HepG2 (cell line): ENCODE results near the gene GUK1. TPM values are rescaled to one million over a fixed set of nuclear protein-coding genes. Genes with fewer than 3 reads are reported as not detected.
A peak's percentile ranks its signal among the peaks of the same experiment; 100 is the strongest.

Source experiments
- FOXA3 ChIP-seq: IDR thresholded peaks from 2 replicates; pipeline ENCODE4 v1.6.1; 2016; ENCODE audit warnings: missing genetic modification reagents, missing compliant biosample characterization
- GATAD2A ChIP-seq: IDR thresholded peaks from 2 replicates; pipeline ENCODE4 v1.6.1; 2016
- LCORL ChIP-seq, 2 experiments: fragments of 450-650 bp in 1 of 2; sonication (generic) in 1 of 2; formaldehyde crosslinking in 1 of 2; IDR thresholded peaks; 2 replicates each; pipeline versions ENCODE4 v1.5.0 to v1.6.1; 2017 to 2020; ENCODE audit warnings: antibody characterized with exemption in 1 of 2, missing genetic modification reagents in 1 of 2
- MIXL1 ChIP-seq: IDR thresholded peaks from 2 replicates; pipeline ENCODE4 v1.6.1; 2016
- NR2F6 ChIP-seq, 2 experiments: IDR thresholded peaks; 2 replicates each; pipeline ENCODE4 v1.6.1; 2016; ENCODE audit warnings: antibody characterized with exemption in 1 of 2, mild to moderate bottlenecking in 1 of 2
- PHF21A ChIP-seq: sonication (generic); formaldehyde crosslinking; IDR thresholded peaks from 2 replicates; pipeline ENCODE4 v1.5.0; 2020; ENCODE audit warnings: mild to moderate bottlenecking, missing genetic modification reagents
- SIN3A ChIP-seq: IDR thresholded peaks from 2 replicates; pipeline ENCODE4 v1.6.1; 2011; ENCODE audit warnings: low read depth, mild to moderate bottlenecking, control low read depth, low read length, borderline replicate concordance
- ZMYM3 ChIP-seq: sonication (generic); formaldehyde crosslinking; IDR thresholded peaks from 2 replicates; pipeline ENCODE4 v1.5.1; 2020; ENCODE audit warnings: mild to moderate bottlenecking, missing genetic modification reagents
- ZNF530 ChIP-seq: sonication (generic); formaldehyde crosslinking; IDR thresholded peaks from 2 replicates; pipeline ENCODE4 v1.5.0; 2020; ENCODE audit warnings: low read depth, mild to moderate bottlenecking, missing genetic modification reagents
- ZNF607 ChIP-seq: sonication (generic); formaldehyde crosslinking; IDR thresholded peaks from 2 replicates; pipeline ENCODE4 v1.5.1; 2020; ENCODE audit warnings: missing genetic modification reagents, mild to moderate bottlenecking, borderline replicate concordance
- ZNF749 ChIP-seq: sonication (generic); formaldehyde crosslinking; IDR thresholded peaks from 2 replicates; pipeline ENCODE4 v1.8.0; 2022; ENCODE audit warnings: mild to moderate bottlenecking, missing genetic modification reagents, moderate library complexity, borderline replicate concordance
- polyA plus RNA-seq, 8 experiments: library from polyadenylated mRNA; depleted of rRNA in 3 of 8; stranded (reverse) in 7 of 8; unstranded in 1 of 8; fragments of >200 nt; fragmentation: Illumina TruSeq in 4 of 8; extraction: Trizol in 4 of 8; gene quantifications; 2 replicates each; pipeline versions ENCODE4 v1.2.1 to v1.2.3, GENCODE V29; 2011 to 2016; ENCODE audit warnings: low read depth in 4 of 8, missing spikeins in 1 of 8, mixed read lengths in 1 of 8; ENCODE audit not compliant: insufficient read depth in 1 of 8
- total RNA-seq, 5 experiments: library from RNA; depleted of rRNA; stranded (reverse); fragments of >200 nt; fragmentation: Illumina TruSeq; extraction: Trizol; gene quantifications; 2 replicates each; pipeline ENCODE4 v1.2.3, GENCODE V29; 2016; ENCODE audit warnings: low read depth in 1 of 5
- TF ChIP-seq, protein P1 (sequence below): sonication (generic); formaldehyde crosslinking; IDR thresholded peaks from 2 replicates; pipeline ENCODE4 v1.4.0; 2020; ENCODE audit warnings: missing genetic modification reagents
- TF ChIP-seq, protein P2 (sequence below): IDR thresholded peaks from 2 replicates; pipeline ENCODE4 v1.6.1; 2016; ENCODE audit warnings: mild to moderate bottlenecking
- TF ChIP-seq, protein P3 (sequence below): sonication (generic); formaldehyde crosslinking; IDR thresholded peaks from 2 replicates; pipeline ENCODE4 v1.4.0; 2020; ENCODE audit warnings: missing genetic modification reagents
- TF ChIP-seq, protein P4 (sequence below): sonication (generic); IDR thresholded peaks from 2 replicates; pipeline ENCODE4 v1.6.1; 2016; ENCODE audit warnings: low read depth, borderline replicate concordance
- TF ChIP-seq, protein P5 (sequence below): sonication (generic); formaldehyde crosslinking; IDR thresholded peaks from 2 replicates; pipeline ENCODE4 v1.4.0; 2020; ENCODE audit warnings: missing genetic modification reagents
- TF ChIP-seq, protein P6 (sequence below): sonication (generic); formaldehyde crosslinking; IDR thresholded peaks from 2 replicates; pipeline ENCODE4 v1.4.0; 2020; ENCODE audit warnings: missing genetic modification reagents

The GUK1 gene
- total and polyA plus RNA-seq, 2 of the 13 experiments (the other 11 are each of a cell fraction or from before 2014, with no cell fraction given) = 116 to 154 TPM

DNA sequence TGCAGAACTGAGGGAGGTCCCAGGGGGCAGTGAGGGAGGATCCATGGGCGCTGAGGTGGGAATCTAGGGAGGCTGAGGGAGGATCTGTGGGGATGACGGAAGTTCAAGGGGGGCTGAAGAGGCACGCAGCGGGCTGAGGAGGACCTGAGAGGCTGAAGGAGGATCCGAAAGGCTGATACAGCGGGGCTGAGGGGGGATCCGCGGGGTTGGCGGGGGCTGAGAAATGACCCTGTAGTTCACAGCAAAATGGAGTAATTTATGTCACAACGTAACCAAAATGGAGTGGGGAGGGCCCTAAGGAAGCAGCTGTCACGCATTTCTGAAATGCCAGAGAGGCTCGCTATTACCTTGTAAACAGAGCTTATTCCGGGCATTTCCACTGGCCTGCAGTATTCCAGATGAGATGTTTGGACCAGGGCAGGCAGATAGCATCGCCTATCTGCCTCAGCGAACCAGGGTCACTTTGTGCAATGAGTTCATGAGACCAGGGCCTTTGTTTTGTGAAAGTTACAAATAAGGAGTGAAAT, 30.1 kb upstream of the GUK1 start (continued):
- TF ChIP-seq ZMYM3 (CRISPR knock-in tag) = no peak
- TF ChIP-seq, protein P1, sequence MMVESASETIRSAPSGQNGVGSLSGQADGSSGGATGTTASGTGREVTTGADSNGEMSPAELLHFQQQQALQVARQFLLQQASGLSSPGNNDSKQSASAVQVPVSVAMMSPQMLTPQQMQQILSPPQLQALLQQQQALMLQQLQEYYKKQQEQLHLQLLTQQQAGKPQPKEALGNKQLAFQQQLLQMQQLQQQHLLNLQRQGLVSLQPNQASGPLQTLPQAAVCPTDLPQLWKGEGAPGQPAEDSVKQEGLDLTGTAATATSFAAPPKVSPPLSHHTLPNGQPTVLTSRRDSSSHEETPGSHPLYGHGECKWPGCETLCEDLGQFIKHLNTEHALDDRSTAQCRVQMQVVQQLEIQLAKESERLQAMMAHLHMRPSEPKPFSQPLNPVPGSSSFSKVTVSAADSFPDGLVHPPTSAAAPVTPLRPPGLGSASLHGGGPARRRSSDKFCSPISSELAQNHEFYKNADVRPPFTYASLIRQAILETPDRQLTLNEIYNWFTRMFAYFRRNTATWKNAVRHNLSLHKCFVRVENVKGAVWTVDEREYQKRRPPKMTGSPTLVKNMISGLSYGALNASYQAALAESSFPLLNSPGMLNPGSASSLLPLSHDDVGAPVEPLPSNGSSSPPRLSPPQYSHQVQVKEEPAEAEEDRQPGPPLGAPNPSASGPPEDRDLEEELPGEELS = peak; percentile 35; the same call in 1 of the 2 replicates
- TF ChIP-seq ZNF530 (CRISPR knock-in tag) = no peak
- peak; percentile 21; the same call in 1 of the 2 replicates for TF ChIP-seq GATAD2A (CRISPR knock-in tag)
- TF ChIP-seq, protein P2, sequence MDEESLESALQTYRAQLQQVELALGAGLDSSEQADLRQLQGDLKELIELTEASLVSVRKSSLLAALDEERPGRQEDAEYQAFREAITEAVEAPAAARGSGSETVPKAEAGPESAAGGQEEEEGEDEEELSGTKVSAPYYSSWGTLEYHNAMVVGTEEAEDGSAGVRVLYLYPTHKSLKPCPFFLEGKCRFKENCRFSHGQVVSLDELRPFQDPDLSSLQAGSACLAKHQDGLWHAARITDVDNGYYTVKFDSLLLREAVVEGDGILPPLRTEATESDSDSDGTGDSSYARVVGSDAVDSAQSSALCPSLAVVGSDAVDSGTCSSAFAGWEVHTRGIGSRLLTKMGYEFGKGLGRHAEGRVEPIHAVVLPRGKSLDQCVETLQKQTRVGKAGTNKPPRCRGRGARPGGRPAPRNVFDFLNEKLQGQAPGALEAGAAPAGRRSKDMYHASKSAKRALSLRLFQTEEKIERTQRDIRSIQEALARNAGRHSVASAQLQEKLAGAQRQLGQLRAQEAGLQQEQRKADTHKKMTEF (CRISPR knock-in tag) = 0 out of 2 replicates have a peak, but pooled peaks have one; percentile 11
- TF ChIP-seq MIXL1 (CRISPR knock-in tag) = 0 out of 2 replicates have a peak, but pooled peaks have one; percentile 21
- TF ChIP-seq, protein P3, sequence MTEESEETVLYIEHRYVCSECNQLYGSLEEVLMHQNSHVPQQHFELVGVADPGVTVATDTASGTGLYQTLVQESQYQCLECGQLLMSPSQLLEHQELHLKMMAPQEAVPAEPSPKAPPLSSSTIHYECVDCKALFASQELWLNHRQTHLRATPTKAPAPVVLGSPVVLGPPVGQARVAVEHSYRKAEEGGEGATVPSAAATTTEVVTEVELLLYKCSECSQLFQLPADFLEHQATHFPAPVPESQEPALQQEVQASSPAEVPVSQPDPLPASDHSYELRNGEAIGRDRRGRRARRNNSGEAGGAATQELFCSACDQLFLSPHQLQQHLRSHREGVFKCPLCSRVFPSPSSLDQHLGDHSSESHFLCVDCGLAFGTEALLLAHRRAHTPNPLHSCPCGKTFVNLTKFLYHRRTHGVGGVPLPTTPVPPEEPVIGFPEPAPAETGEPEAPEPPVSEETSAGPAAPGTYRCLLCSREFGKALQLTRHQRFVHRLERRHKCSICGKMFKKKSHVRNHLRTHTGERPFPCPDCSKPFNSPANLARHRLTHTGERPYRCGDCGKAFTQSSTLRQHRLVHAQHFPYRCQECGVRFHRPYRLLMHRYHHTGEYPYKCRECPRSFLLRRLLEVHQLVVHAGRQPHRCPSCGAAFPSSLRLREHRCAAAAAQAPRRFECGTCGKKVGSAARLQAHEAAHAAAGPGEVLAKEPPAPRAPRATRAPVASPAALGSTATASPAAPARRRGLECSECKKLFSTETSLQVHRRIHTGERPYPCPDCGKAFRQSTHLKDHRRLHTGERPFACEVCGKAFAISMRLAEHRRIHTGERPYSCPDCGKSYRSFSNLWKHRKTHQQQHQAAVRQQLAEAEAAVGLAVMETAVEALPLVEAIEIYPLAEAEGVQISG = peak; percentile 63; the same call in 1 of the 2 replicates
- peak; percentile 36; the same call in 1 of the 2 replicates for TF ChIP-seq PHF21A
- peak; percentile 80 for TF ChIP-seq FOXA3 (CRISPR knock-in tag)
- 0 out of 2 replicates have a peak, but pooled peaks have one; percentile 18 for TF ChIP-seq ZNF749 (CRISPR knock-in tag)
- TF ChIP-seq, protein P4, sequence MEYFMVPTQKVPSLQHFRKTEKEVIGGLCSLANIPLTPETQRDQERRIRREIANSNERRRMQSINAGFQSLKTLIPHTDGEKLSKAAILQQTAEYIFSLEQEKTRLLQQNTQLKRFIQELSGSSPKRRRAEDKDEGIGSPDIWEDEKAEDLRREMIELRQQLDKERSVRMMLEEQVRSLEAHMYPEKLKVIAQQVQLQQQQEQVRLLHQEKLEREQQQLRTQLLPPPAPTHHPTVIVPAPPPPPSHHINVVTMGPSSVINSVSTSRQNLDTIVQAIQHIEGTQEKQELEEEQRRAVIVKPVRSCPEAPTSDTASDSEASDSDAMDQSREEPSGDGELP = peak; percentile 86; the same call in 1 of the 2 replicates
- TF ChIP-seq, protein P5, sequence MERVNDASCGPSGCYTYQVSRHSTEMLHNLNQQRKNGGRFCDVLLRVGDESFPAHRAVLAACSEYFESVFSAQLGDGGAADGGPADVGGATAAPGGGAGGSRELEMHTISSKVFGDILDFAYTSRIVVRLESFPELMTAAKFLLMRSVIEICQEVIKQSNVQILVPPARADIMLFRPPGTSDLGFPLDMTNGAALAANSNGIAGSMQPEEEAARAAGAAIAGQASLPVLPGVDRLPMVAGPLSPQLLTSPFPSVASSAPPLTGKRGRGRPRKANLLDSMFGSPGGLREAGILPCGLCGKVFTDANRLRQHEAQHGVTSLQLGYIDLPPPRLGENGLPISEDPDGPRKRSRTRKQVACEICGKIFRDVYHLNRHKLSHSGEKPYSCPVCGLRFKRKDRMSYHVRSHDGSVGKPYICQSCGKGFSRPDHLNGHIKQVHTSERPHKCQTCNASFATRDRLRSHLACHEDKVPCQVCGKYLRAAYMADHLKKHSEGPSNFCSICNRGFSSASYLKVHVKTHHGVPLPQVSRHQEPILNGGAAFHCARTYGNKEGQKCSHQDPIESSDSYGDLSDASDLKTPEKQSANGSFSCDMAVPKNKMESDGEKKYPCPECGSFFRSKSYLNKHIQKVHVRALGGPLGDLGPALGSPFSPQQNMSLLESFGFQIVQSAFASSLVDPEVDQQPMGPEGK (CRISPR knock-in tag) = peak; percentile 89
- peak; percentile 70; the same call in 1 of the 2 replicates for TF ChIP-seq SIN3A
- TF ChIP-seq NR2F6 (IDR thresholded peaks at IDR 0.05) = no peak
- TF ChIP-seq NR2F6 (CRISPR knock-in tag; IDR thresholded peaks at IDR 0.05) = peak; percentile 52
- no peak for TF ChIP-seq ZNF607 (CRISPR knock-in tag)
- TF ChIP-seq, protein P6, sequence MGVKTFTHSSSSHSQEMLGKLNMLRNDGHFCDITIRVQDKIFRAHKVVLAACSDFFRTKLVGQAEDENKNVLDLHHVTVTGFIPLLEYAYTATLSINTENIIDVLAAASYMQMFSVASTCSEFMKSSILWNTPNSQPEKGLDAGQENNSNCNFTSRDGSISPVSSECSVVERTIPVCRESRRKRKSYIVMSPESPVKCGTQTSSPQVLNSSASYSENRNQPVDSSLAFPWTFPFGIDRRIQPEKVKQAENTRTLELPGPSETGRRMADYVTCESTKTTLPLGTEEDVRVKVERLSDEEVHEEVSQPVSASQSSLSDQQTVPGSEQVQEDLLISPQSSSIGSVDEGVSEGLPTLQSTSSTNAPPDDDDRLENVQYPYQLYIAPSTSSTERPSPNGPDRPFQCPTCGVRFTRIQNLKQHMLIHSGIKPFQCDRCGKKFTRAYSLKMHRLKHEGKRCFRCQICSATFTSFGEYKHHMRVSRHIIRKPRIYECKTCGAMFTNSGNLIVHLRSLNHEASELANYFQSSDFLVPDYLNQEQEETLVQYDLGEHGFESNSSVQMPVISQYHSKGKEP (CRISPR knock-in tag) = no peak
- TF ChIP-seq LCORL (IDR thresholded peaks at IDR 0.05) = no peak
- peak; percentile 77; the same call in 1 of the 2 replicates for TF ChIP-seq LCORL (CRISPR knock-in tag; IDR thresholded peaks at IDR 0.05)
